ENCODE data around the gene XPNPEP3. TPM values are rescaled to one million over a fixed set of nuclear protein-coding genes. Genes with fewer than 3 reads are reported as not detected.

The XPNPEP3 gene
- total and polyA plus RNA-seq, 2 of the 4 experiments (the other 2 are of a cell fraction): 9.3 to 10.9 TPM

- H2BK15ac ChIP-seq (ENCODE audit: low read depth, low read length): no peak overlapping the region
- intact Hi-C loops (cut with micrococcal nuclease): no loop called here
- no peak overlapping the region for H3K23ac ChIP-seq (ENCODE audit: low read depth, low read length)
- no peak overlapping the region for H2BK120ac ChIP-seq (ENCODE audit: low read depth, low read length)
- H4K5ac ChIP-seq (ENCODE audit: low read depth, low read length): no peak overlapping the region
- TF ChIP-seq POLR2A (IDR thresholded peaks at IDR 0.05; ENCODE audit: low read depth, low read length) (no peak), FOS (IDR thresholded peaks at IDR 0.05; ENCODE audit: low read depth, low read length) (no peak), RAD21 (IDR thresholded peaks at IDR 0.05; ENCODE audit: low read length) (no peak), MAZ (IDR thresholded peaks at IDR 0.05; ENCODE audit: borderline replicate concordance, low read depth, low read length) (no peak)
- H3K79me1 ChIP-seq (ENCODE audit: low read depth in 1 of 2, low read length in 2 of 2): peaks cover 29 to 69% of the 10 kb centered on the region in 2 experiments
- no peak overlapping the region for H4K91ac ChIP-seq (ENCODE audit: insufficient read depth, low read depth, low read length)
- H4K8ac ChIP-seq (ENCODE audit: low read depth in 2 of 2, low read length in 2 of 2): no peak overlapping the region
- no peaks in the 10 kb centered on the region for H3K27me3 ChIP-seq (ENCODE audit: control insufficient read depth, insufficient read depth, low read length)
- no peak overlapping the region for H3K4ac ChIP-seq (ENCODE audit: low read depth, low read length)
- no peaks in the 10 kb centered on the region for H3K9me3 ChIP-seq (ENCODE audit: control insufficient read depth, insufficient read depth, low read length)
- no peak overlapping the region for H2BK20ac ChIP-seq (ENCODE audit: low read depth, low read length)
- H3K9me1 ChIP-seq (ENCODE audit: insufficient read depth, low read length): peaks cover 4% of the 10 kb centered on the region; the same call in 1 of the 2 replicates
- no peak overlapping the region for H3K18ac ChIP-seq (ENCODE audit: low read depth, low read length)
- H3K36me3 ChIP-seq (ENCODE audit: control insufficient read depth, insufficient read depth, low read length): peaks cover 2% of the 10 kb centered on the region
- no peak overlapping the region for H2AK9ac ChIP-seq (replicated peaks; ENCODE audit: low read depth, low read length, poor library complexity)
- no peak overlapping the region for H3K27ac ChIP-seq (ENCODE audit: insufficient read depth, low read length)
- H4K20me1 ChIP-seq (ENCODE audit: insufficient read depth, low read length): no peaks in the 10 kb centered on the region; the same call in 1 of the 2 replicates
- H2BK5ac ChIP-seq (ENCODE audit: low read depth, low read length, poor library complexity, severe bottlenecking): no peak overlapping the region
- CTCF ChIA-PET: no interaction called here
- no peak overlapping the region for H3K4me3 ChIP-seq (ENCODE audit: insufficient read depth, low read depth, low read length)
- no TSS peak for BruUV-seq (replicated peaks)
- no peak overlapping the region for H2AFZ ChIP-seq (replicated peaks; ENCODE audit: low read length, poor library complexity)
- ATAC-seq (ENCODE audit: low read depth) (no peak), DNase-seq (no peak)
- H3K14ac ChIP-seq (replicated peaks; ENCODE audit: low read depth, low read length): no peak overlapping the region
- H3K56ac ChIP-seq (ENCODE audit: extremely low read depth, insufficient read depth, low read length): no peak overlapping the region
- H2AK5ac ChIP-seq (ENCODE audit: low read depth, low read length): no peak overlapping the region
- dilution Hi-C loops (cut with HindIII; ENCODE audit: low sequenced_read_pairs, unreplicated experiment): no loop called here
- H3K9ac ChIP-seq (ENCODE audit: low read depth, low read length): no peak overlapping the region
- POLR2A ChIA-PET (ENCODE audit: unreplicated experiment): no interaction called here
- no peak overlapping the region for H3K4me2 ChIP-seq (ENCODE audit: low read depth, low read length)
- in situ Hi-C loops (cut with MboI; ENCODE audit: low sequenced_read_pairs): no loop called here
- no CpG with 5 or more reads among the region's 2 CpGs for WGBS, 2 experiments (ENCODE audit: extremely low coverage in 2 of 2, insufficient read length in 1 of 2)
- H3K4me1 ChIP-seq (ENCODE audit: control insufficient read depth, insufficient read depth, low read length): peaks cover 3% of the 10 kb centered on the region
Measured at GRCh38 chr22:40862537-40862936, 5.6 kb downstream of the XPNPEP3 start.
